Measurements from ENCODE around the gene OR6A2. TPM values are rescaled to one million over a fixed set of nuclear protein-coding genes. Genes with fewer than 3 reads are reported as not detected.

OR6A2 gene
- total RNA-seq, result 0.08 and 0.20 TPM in 2 replicates
- polyA plus RNA-seq, result not detected in 2 replicates

DNA sequence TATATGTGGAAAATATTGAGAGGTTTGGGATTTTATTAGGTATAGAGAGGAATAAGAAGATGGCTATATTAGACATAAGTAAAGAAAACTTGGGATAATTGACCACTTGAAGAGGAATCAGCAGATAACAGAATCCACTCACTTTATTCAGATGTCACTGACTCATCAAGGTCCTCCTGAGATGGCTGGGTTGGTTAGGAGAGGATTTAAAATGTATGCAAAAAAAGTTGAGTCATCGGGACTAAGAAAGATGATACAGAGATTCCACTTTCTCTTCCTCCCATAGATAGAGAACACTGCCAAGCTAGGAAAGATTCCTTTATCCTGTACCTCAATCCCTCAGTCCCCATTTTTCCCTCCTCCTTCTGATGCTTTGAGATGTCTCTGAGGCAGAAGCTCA lies at the start of gene OR6A2:
Gene OR6A2 (minus strand): TSS at position 288 of the 400 bp plus-strand sequence. CDS start 3,981 bp downstream, outside the sequence.
- 71% methylated on average over 1 of the region's 1 CpG for WGBS (ENCODE audit: low lambda C conversion rate, missing lambda C conversion rate)
- H3K79me2 ChIP-seq, result no peaks in the 10 kb centered on the region

DNA sequence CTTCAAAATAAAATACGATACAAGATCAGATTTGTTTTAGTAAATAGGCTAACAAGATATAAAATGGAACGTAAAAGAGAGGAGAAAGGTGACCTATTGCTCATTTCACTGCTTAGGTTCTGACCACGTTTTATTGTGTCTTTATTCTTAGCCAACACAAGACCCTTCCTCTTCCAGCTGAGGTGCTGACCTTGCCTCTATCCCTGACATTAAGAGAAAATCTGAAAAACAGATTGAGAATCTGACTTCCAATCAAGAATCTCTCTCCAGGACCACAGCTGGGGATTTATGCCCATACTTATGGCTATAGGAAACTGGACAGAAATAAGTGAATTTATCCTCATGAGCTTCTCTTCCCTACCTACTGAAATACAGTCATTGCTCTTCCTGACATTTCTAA lies 45.9 kb upstream of the OR6A2 start, which contains the start of gene OR10A5:
Gene OR10A5 (plus strand): TSS at position 301 of the 400 bp plus-strand sequence. CDS start 0 bp downstream, at position 301.
- Histone ChIP-seq H3K4me2 (no peak within 1 kb of the TSS), H4K20me1 (ENCODE audit: insufficient read depth, poor library complexity, severe bottlenecking) (no peaks in the 10 kb centered on the region), H3K27ac (no peak within 1 kb of the TSS), H3K27me3 (no peaks in the 10 kb centered on the region), H3K9me3 (ENCODE audit: low read depth) (no peaks in the 10 kb centered on the region), H3K4me3 (no peak within 1 kb of the TSS), H3K36me3 (replicated peaks; ENCODE audit: insufficient read depth, low read depth) (no peaks in the 10 kb centered on the region), H2AFZ (no peak within 1 kb of the TSS), H3K79me2 (no peaks in the 10 kb centered on the region), H3K4me1 (ENCODE audit: insufficient read depth) (no peaks in the 10 kb centered on the region), H3K9me2 (replicated peaks; ENCODE audit: insufficient read depth) (no peaks in the 10 kb centered on the region)
- 80% methylated on average over 3 of the region's 3 CpGs for WGBS (ENCODE audit: low lambda C conversion rate, missing lambda C conversion rate)
- TF ChIP-seq, protein P1, sequence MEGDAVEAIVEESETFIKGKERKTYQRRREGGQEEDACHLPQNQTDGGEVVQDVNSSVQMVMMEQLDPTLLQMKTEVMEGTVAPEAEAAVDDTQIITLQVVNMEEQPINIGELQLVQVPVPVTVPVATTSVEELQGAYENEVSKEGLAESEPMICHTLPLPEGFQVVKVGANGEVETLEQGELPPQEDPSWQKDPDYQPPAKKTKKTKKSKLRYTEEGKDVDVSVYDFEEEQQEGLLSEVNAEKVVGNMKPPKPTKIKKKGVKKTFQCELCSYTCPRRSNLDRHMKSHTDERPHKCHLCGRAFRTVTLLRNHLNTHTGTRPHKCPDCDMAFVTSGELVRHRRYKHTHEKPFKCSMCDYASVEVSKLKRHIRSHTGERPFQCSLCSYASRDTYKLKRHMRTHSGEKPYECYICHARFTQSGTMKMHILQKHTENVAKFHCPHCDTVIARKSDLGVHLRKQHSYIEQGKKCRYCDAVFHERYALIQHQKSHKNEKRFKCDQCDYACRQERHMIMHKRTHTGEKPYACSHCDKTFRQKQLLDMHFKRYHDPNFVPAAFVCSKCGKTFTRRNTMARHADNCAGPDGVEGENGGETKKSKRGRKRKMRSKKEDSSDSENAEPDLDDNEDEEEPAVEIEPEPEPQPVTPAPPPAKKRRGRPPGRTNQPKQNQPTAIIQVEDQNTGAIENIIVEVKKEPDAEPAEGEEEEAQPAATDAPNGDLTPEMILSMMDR (IDR thresholded peaks at IDR 0.05; ENCODE audit: poor library complexity), result no peak
- TF ChIP-seq EZH2phosphoT487 (IDR thresholded peaks at IDR 0.05; ENCODE audit: low read depth, severe bottlenecking, unreplicated experiment) (no peak), EZH2 (IDR thresholded peaks at IDR 0.05; ENCODE audit: borderline replicate concordance) (no peak)
- no peak for DNase-seq (ENCODE audit: low spot score)

More for the DNA sequence above, at the start of gene OR6A2:
- TF ChIP-seq EZH2 (IDR thresholded peaks at IDR 0.05; ENCODE audit: borderline replicate concordance), result no peak
- TF ChIP-seq, protein P1 (IDR thresholded peaks at IDR 0.05; ENCODE audit: poor library complexity), result no peak
- no peak for TF ChIP-seq EZH2phosphoT487 (IDR thresholded peaks at IDR 0.05; ENCODE audit: low read depth, severe bottlenecking, unreplicated experiment)
- Histone ChIP-seq H3K4me1 (ENCODE audit: insufficient read depth) (no peaks in the 10 kb centered on the region), H3K4me3 (no peak within 1 kb of the TSS), H3K27me3 (no peaks in the 10 kb centered on the region), H3K9me2 (replicated peaks; ENCODE audit: insufficient read depth) (no peaks in the 10 kb centered on the region), H3K9me3 (ENCODE audit: low read depth) (no peaks in the 10 kb centered on the region), H3K27ac (no peak within 1 kb of the TSS), H2AFZ (no peak within 1 kb of the TSS), H3K4me2 (no peak within 1 kb of the TSS), H3K36me3 (replicated peaks; ENCODE audit: insufficient read depth, low read depth) (no peaks in the 10 kb centered on the region), H4K20me1 (ENCODE audit: insufficient read depth, poor library complexity, severe bottlenecking) (no peaks in the 10 kb centered on the region)
- DNase-seq (ENCODE audit: low spot score), result no peak

DNA sequence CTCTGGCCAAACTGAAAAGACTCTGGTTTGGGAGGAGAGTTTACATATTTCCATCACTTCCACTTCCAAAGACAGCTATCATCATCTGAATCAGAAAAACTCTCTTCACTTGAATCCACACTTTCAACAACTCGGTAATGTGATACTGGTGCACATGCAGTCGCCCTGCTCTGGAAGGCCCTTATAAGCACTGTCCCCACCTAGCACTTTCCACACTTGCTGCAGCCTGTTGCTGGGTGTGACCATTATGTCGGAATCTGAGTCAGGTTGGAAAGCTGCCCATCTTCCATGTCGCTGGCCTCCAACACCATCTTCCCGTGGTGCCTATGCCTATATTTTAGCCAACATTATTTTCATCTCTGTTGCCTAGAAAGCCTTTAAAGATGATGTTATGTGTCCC lies 44.9 kb upstream of the OR6A2 start:
- Histone ChIP-seq H3K4me1 (ENCODE audit: insufficient read depth) (no peaks in the 10 kb centered on the region), H3K36me3 (replicated peaks; ENCODE audit: insufficient read depth, low read depth) (no peaks in the 10 kb centered on the region), H3K4me3 (no peak overlapping the region), H2AFZ (no peak overlapping the region), H3K27me3 (no peaks in the 10 kb centered on the region), H3K79me2 (no peaks in the 10 kb centered on the region), H4K20me1 (ENCODE audit: insufficient read depth, poor library complexity, severe bottlenecking) (no peaks in the 10 kb centered on the region), H3K9me3 (ENCODE audit: low read depth) (no peaks in the 10 kb centered on the region), H3K9me2 (replicated peaks; ENCODE audit: insufficient read depth) (no peaks in the 10 kb centered on the region), H3K4me2 (no peak overlapping the region), H3K27ac (no peak overlapping the region)
- no peak for DNase-seq (ENCODE audit: low spot score)
- TF ChIP-seq, protein P1 (IDR thresholded peaks at IDR 0.05; ENCODE audit: poor library complexity), result no peak
- TF ChIP-seq EZH2phosphoT487 (IDR thresholded peaks at IDR 0.05; ENCODE audit: low read depth, severe bottlenecking, unreplicated experiment) (no peak), EZH2 (IDR thresholded peaks at IDR 0.05; ENCODE audit: borderline replicate concordance) (no peak)
- 95% methylated on average over 5 of the region's 5 CpGs for WGBS (ENCODE audit: low lambda C conversion rate, missing lambda C conversion rate)
